ENCODE results near the gene NTM.

NTM gene

DNA sequence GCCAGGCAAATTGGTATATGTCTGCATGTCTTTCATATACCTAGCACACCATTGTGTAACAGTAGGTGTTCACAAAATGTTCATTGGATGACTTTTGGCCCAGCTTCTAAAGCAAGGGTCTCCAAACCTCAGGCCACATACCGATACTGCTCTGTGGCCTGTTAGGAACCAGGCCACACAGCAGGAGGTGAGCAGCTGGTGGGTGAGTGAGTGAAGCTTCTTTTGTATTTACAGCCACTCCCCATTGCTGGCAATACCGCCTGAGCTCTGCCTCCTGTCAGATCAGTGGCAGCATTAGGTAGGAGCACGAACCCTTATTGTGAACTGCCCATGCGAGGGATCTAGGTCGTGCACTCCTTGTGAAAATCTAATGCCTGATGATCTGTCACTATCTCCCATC lies 836.6 kb downstream of the NTM start:
- H3K27ac ChIP-seq (ENCODE audit: low read length) = no peak overlapping the region
- no peak overlapping the region for H3K9ac ChIP-seq (ENCODE audit: low read length in 2 of 2)
- no peaks in the 10 kb centered on the region for H3K36me3 ChIP-seq (ENCODE audit: control insufficient read depth in 2 of 2, insufficient read depth in 2 of 2, low read length in 2 of 2)
- no peaks in the 10 kb centered on the region for H3K4me1 ChIP-seq (ENCODE audit: control insufficient read depth, insufficient read depth, low read length)
- H3K9me3 ChIP-seq (ENCODE audit: control insufficient read depth in 2 of 2, low read length in 2 of 2) = no peaks in the 10 kb centered on the region
- no peaks in the 10 kb centered on the region for H3K27me3 ChIP-seq (ENCODE audit: control insufficient read depth in 1 of 2, insufficient read depth in 2 of 2, low read length in 2 of 2)
- no peak overlapping the region for H3K4me3 ChIP-seq (ENCODE audit: low read length in 2 of 2)

DNA sequence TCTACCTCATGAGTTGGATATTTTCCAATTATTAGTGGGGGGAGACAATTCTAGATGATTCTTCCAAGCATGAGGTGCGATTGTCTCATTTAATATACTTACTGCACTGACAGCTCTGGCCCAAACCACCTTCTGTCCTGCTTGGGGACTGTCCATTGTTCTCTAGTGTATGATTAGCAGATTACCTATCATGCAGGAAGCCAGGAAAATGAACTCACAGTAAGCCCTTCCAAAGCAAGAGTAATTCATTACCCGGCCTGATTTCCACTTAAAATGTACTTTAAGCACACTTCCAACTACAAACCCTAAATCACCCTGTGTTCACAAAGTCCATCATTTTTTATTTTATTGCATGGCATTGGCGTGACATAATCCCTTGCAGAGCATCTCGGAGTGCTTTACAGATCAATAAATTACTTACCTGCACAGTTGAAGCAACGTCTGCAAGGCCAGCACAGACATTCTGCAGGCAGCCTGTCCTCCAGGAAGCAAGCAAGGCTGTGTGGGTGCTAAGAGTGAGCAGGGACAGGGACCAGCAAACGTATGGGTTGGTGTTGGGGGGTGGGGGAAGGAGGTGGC lies 838.2 kb downstream of the NTM start:
- Histone ChIP-seq H3K9ac (ENCODE audit: low read length in 2 of 2) (no peak overlapping the region), H3K27me3 (ENCODE audit: control insufficient read depth in 1 of 2, insufficient read depth in 2 of 2, low read length in 2 of 2) (no peaks in the 10 kb centered on the region), H3K36me3 (ENCODE audit: control insufficient read depth in 2 of 2, insufficient read depth in 2 of 2, low read length in 2 of 2) (no peaks in the 10 kb centered on the region), H3K9me3 (ENCODE audit: control insufficient read depth in 2 of 2, low read length in 2 of 2) (no peaks in the 10 kb centered on the region), H3K4me1 (ENCODE audit: control insufficient read depth, insufficient read depth, low read length) (no peaks in the 10 kb centered on the region), H3K4me3 (ENCODE audit: low read length in 2 of 2) (no peak overlapping the region), H3K27ac (ENCODE audit: low read length) (no peak overlapping the region)

DNA sequence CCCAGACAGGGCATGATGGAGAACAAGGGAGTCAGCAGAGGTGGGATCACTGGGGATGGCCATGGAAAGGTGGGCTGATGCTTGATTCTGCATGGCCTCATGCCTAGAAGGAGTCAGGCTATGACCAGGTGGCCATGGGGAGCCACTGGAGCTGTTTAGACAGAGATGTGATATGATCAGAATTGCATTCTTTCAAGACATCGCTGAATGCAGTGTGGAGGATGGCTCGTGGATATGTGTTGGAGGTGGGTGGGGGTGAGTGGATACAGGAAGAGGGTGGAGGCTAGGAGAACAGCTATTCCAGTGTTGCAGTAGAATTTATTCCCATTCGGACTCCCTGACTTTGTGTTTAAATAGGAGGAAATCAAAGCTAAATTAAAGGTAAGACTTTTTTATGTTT lies 841.1 kb downstream of the NTM start:
- Histone ChIP-seq H3K27ac (ENCODE audit: low read length) (no peak overlapping the region), H3K4me3 (ENCODE audit: low read length in 2 of 2) (no peak overlapping the region), H3K36me3 (ENCODE audit: control insufficient read depth in 2 of 2, insufficient read depth in 2 of 2, low read length in 2 of 2) (no peaks in the 10 kb centered on the region), H3K4me1 (ENCODE audit: control insufficient read depth, insufficient read depth, low read length) (no peaks in the 10 kb centered on the region), H3K9me3 (ENCODE audit: control insufficient read depth in 2 of 2, low read length in 2 of 2) (no peaks in the 10 kb centered on the region), H3K27me3 (ENCODE audit: control insufficient read depth in 1 of 2, insufficient read depth in 2 of 2, low read length in 2 of 2) (no peaks in the 10 kb centered on the region), H3K9ac (ENCODE audit: low read length in 2 of 2) (no peak overlapping the region)

DNA sequence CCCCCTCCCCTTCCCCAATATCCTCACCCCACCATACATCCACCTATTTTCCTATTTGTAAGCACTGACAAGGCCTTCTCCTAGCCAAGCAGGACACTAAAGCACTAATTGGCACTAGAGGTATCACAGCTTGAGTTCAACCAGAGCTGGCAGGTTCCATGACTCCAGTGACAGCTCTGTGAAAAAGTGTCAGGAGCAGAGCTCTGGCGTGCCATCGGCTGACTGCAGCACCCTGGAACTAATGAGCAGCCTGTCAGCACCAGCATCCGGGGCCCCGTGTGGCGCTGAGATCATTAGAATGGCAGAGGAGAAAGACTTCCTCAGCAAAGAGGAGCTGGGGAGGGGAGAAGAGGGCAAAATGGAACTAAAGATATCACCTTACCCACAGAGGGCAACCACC lies 847.4 kb downstream of the NTM start:
- no peak overlapping the region for H3K27ac ChIP-seq (ENCODE audit: low read length)

DNA sequence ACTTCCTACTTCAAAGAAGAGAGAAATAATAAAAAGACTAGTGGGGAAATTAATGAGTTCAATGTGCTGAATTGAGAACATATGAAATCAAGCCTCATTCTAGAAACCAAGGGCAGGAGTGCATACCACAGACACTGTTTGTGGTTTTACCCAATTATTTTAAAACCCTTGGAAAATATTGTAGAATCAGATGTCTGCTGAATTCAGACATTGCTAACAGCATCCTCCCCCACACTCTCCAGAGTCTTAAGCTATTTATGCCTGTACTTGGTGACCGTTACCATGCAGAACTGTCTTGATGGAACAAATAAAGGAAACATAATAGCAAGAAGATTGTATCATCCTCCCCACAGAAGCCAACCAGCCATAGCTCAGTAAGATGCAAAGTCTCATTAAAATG lies 850.1 kb downstream of the NTM start:
- no peaks in the 10 kb centered on the region for H3K27me3 ChIP-seq (ENCODE audit: control insufficient read depth in 1 of 2, insufficient read depth in 2 of 2, low read length in 2 of 2)
- no peaks in the 10 kb centered on the region for H3K9me3 ChIP-seq (ENCODE audit: control insufficient read depth in 2 of 2, low read length in 2 of 2)
- no peak overlapping the region for H3K9ac ChIP-seq (ENCODE audit: low read length in 2 of 2)
- no peak overlapping the region for H3K4me3 ChIP-seq (ENCODE audit: low read length in 2 of 2)
- no peaks in the 10 kb centered on the region for H3K36me3 ChIP-seq (ENCODE audit: control insufficient read depth in 2 of 2, insufficient read depth in 2 of 2, low read length in 2 of 2)
- no peaks in the 10 kb centered on the region for H3K4me1 ChIP-seq (ENCODE audit: control insufficient read depth, insufficient read depth, low read length)
- no peak overlapping the region for H3K27ac ChIP-seq (ENCODE audit: low read length)

More for the DNA sequence above, 847.4 kb downstream of the NTM start:
- Histone ChIP-seq H3K27me3 (ENCODE audit: control insufficient read depth in 1 of 2, insufficient read depth in 2 of 2, low read length in 2 of 2) (no peaks in the 10 kb centered on the region), H3K4me3 (ENCODE audit: low read length in 2 of 2) (no peak overlapping the region), H3K9me3 (ENCODE audit: control insufficient read depth in 2 of 2, low read length in 2 of 2) (no peaks in the 10 kb centered on the region), H3K9ac (ENCODE audit: low read length in 2 of 2) (no peak overlapping the region), H3K4me1 (ENCODE audit: control insufficient read depth, insufficient read depth, low read length) (no peaks in the 10 kb centered on the region), H3K36me3 (ENCODE audit: control insufficient read depth in 2 of 2, insufficient read depth in 2 of 2, low read length in 2 of 2) (no peaks in the 10 kb centered on the region)

DNA sequence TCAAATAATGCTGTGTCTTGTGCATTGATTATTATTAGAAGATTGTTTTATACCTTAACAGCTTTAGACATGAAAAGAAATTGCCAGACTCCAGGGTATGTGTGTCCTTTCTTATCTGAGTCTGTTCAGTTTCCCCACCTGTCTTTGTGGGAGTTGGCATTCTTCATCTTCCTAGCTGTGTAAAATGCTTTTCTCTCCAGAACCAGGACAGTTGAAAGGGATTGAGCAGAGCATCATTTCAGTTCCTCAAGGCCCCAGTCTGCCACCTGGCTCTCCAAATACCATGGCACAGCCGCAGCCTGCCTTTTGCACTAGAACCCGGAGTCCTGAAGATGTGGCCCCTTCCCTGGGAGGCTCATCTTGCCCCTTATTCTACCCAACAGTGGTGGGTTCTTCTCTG lies 851.9 kb downstream of the NTM start:
- Histone ChIP-seq H3K4me3 (ENCODE audit: low read length in 2 of 2) (no peak overlapping the region), H3K36me3 (ENCODE audit: control insufficient read depth in 2 of 2, insufficient read depth in 2 of 2, low read length in 2 of 2) (no peaks in the 10 kb centered on the region), H3K4me1 (ENCODE audit: control insufficient read depth, insufficient read depth, low read length) (no peaks in the 10 kb centered on the region), H3K9ac (ENCODE audit: low read length in 2 of 2) (no peak overlapping the region), H3K27me3 (ENCODE audit: control insufficient read depth in 1 of 2, insufficient read depth in 2 of 2, low read length in 2 of 2) (no peaks in the 10 kb centered on the region), H3K9me3 (ENCODE audit: control insufficient read depth in 2 of 2, low read length in 2 of 2) (no peaks in the 10 kb centered on the region), H3K27ac (ENCODE audit: low read length) (no peak overlapping the region)

DNA sequence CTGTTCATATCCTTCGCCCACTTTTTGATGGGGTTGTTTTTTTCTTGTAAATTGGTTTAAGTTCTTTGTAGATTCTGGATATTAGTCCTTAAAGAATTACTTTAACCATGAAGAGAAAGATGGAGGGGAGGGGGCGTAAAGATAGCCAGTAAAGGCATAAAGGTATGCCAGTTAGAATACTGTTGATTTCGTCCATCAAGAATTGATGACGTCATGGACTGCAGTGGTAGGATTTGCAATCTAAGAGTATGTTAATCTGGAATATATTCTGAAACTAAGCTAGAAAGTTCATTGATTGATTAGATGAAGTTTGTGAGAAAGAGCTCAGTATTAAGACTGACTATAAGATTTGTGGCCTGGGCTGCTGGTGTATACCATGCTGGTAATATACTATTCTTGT lies 856.1 kb downstream of the NTM start:
- Histone ChIP-seq H3K27me3 (ENCODE audit: control insufficient read depth in 1 of 2, insufficient read depth in 2 of 2, low read length in 2 of 2) (no peaks in the 10 kb centered on the region), H3K9me3 (ENCODE audit: control insufficient read depth in 2 of 2, low read length in 2 of 2) (no peaks in the 10 kb centered on the region), H3K4me3 (ENCODE audit: low read length in 2 of 2) (no peak overlapping the region), H3K9ac (ENCODE audit: low read length in 2 of 2) (no peak overlapping the region), H3K27ac (ENCODE audit: low read length) (no peak overlapping the region), H3K4me1 (ENCODE audit: control insufficient read depth, insufficient read depth, low read length) (no peaks in the 10 kb centered on the region), H3K36me3 (ENCODE audit: control insufficient read depth in 2 of 2, insufficient read depth in 2 of 2, low read length in 2 of 2) (no peaks in the 10 kb centered on the region)

DNA sequence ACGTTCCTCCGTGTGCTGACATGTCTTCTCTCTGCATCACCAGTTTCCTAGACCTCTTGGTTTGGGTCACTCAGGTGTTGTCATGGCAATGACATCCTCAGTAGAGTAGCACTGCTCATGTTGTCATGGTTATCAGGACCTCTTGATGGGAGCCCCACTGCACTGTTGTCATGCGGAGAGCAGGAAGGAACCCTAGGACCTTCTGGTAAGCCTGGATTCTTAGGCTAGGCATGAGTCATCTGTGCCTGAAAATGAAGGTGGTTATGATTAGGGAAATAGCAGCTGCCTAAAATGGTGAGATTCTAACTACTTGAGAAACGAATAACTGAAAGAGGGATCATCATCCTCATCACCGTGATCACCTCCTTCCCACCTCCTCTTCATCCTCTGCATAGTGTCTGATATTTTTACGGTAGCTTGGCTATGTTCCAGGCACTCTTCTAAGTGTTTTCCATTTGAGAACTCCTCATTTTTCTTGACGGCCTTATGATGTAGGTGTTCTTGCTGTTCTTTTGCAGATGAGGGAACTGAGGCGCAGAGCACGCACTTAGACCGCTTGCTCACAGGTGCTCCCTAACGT lies 858.4 kb downstream of the NTM start:
- H3K27me3 ChIP-seq (ENCODE audit: control insufficient read depth in 1 of 2, insufficient read depth in 2 of 2, low read length in 2 of 2) = no peaks in the 10 kb centered on the region
- no peaks in the 10 kb centered on the region for H3K9me3 ChIP-seq (ENCODE audit: control insufficient read depth in 2 of 2, low read length in 2 of 2)
- no peaks in the 10 kb centered on the region for H3K36me3 ChIP-seq (ENCODE audit: control insufficient read depth in 2 of 2, insufficient read depth in 2 of 2, low read length in 2 of 2)
- no peak overlapping the region for H3K9ac ChIP-seq (ENCODE audit: low read length in 2 of 2)
- no peak overlapping the region for H3K4me3 ChIP-seq (ENCODE audit: low read length in 2 of 2)
- H3K4me1 ChIP-seq (ENCODE audit: control insufficient read depth, insufficient read depth, low read length) = no peaks in the 10 kb centered on the region
- no peak overlapping the region for H3K27ac ChIP-seq (ENCODE audit: low read length)

DNA sequence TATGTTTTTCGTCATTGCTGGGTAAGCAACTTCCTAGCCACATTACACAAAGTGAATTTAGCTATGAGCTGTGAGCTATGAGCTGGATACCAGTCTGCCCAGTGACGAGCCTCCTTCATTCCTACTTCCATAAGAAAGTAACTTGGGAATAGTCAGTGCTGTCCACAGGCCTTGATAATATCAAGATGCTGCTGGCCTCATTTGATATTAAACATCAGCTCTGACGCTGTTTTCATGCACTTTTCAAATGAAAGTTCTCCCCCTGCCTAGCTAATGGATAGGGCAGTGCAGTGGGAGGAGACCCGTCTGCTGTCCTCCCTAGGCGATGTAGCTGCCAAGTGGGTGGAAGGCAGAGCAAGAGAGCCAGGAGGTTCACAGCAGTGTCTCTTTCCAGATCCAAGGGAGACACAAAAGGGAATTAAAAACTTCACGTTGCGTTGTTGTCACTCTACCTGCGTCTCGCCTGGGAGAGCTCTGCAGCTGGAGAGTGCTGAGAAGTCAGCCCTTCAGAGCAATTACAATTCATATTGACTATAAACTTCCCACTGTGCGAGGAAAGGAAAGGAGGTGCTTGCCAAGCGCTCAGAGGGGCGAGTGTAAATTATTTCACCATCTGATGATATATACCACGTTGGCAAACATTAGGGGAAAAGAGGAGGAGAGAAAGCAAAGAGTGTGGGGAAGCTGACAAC lies 861.4 kb downstream of the NTM start:
- Histone ChIP-seq H3K4me1 (ENCODE audit: control insufficient read depth, insufficient read depth, low read length) (no peaks in the 10 kb centered on the region), H3K9me3 (ENCODE audit: control insufficient read depth in 2 of 2, low read length in 2 of 2) (no peaks in the 10 kb centered on the region), H3K4me3 (ENCODE audit: low read length in 2 of 2) (peak overlapping the region in 1 of 2 donors; percentile 42), H3K36me3 (ENCODE audit: control insufficient read depth in 2 of 2, insufficient read depth in 2 of 2, low read length in 2 of 2) (no peaks in the 10 kb centered on the region), H3K27me3 (ENCODE audit: control insufficient read depth in 1 of 2, insufficient read depth in 2 of 2, low read length in 2 of 2) (no peaks in the 10 kb centered on the region), H3K27ac (ENCODE audit: low read length) (no peak overlapping the region), H3K9ac (ENCODE audit: low read length in 2 of 2) (peak overlapping the region in 1 of 2 donors; percentile 61)

DNA sequence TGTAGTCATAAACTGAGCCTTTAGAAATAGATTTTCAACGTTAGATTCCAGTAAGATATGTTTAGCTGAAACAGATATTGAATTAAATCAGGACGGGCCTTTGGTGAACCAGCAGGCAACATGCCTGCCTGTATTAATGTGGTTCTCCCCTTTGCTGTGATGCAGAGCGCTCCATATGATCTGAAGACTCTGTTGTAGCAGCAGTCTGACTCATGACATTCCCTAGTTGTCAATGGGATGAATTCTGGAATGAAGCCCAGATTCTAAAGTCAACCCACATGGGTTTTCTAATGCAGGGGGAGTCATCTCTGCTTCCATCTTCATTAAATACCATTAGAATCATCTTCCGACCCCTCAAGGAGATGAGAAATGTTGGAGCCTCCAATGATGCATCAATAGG lies 864.5 kb downstream of the NTM start:
- no peaks in the 10 kb centered on the region for H3K9me3 ChIP-seq (ENCODE audit: control insufficient read depth in 2 of 2, low read length in 2 of 2)
- no peak overlapping the region for H3K9ac ChIP-seq (ENCODE audit: low read length in 2 of 2)
- H3K36me3 ChIP-seq (ENCODE audit: control insufficient read depth in 2 of 2, insufficient read depth in 2 of 2, low read length in 2 of 2) = no peaks in the 10 kb centered on the region
- no peaks in the 10 kb centered on the region for H3K27me3 ChIP-seq (ENCODE audit: control insufficient read depth in 1 of 2, insufficient read depth in 2 of 2, low read length in 2 of 2)
- H3K27ac ChIP-seq (ENCODE audit: low read length) = no peak overlapping the region
- no peak overlapping the region for H3K4me3 ChIP-seq (ENCODE audit: low read length in 2 of 2)
- H3K4me1 ChIP-seq (ENCODE audit: control insufficient read depth, insufficient read depth, low read length) = no peaks in the 10 kb centered on the region

DNA sequence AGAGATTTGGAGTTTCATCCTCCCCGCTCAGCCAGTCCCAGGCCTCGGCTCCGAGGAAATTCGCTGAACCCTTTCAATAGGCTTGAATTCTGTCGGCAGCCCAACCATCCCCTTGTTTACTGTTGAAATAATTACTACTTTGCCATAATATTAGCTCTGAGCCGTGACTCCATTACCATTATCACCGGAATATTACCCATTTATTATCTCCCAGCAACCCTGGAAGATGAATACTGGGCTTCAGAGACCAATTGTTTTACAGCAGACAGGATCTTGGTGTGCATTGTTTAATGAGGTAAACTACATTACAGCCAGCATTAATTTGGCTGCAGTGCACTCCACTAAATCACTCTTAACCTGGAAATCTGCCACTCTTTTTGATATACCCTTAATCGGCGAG lies 867.4 kb downstream of the NTM start:
- no peaks in the 10 kb centered on the region for H3K9me3 ChIP-seq (ENCODE audit: control insufficient read depth in 2 of 2, low read length in 2 of 2)
- H3K4me1 ChIP-seq (ENCODE audit: control insufficient read depth, insufficient read depth, low read length) = no peaks in the 10 kb centered on the region
- H3K4me3 ChIP-seq (ENCODE audit: low read length in 2 of 2) = no peak overlapping the region
- no peaks in the 10 kb centered on the region for H3K27me3 ChIP-seq (ENCODE audit: control insufficient read depth in 1 of 2, insufficient read depth in 2 of 2, low read length in 2 of 2)
- H3K36me3 ChIP-seq (ENCODE audit: control insufficient read depth in 2 of 2, insufficient read depth in 2 of 2, low read length in 2 of 2) = no peaks in the 10 kb centered on the region
- peak overlapping the region in 1 of 2 donors; percentile 22 for H3K9ac ChIP-seq (ENCODE audit: low read length in 2 of 2)
- H3K27ac ChIP-seq (ENCODE audit: low read length) = no peak overlapping the region
